Esophagus muscularis mucosa (tissue), 4 donors: ENCODE measurements around the gene ESPL1.

Experiments
- EP300 ChIP-seq: sonication (generic); formaldehyde crosslinking; IDR thresholded peaks from one replicate; pipeline ENCODE4 v1.6.1; 2017; ENCODE audit warnings: antibody characterized with exemption
- POLR2A ChIP-seq: fragments of 450-650 bp; IDR thresholded peaks from one replicate; pipeline ENCODE4 v1.6.1; 2017; ENCODE audit warnings: antibody characterized with exemption, moderate library complexity, mild to moderate bottlenecking, low read depth
- POLR2AphosphoS5 ChIP-seq, 2 donors: sonication (generic); formaldehyde crosslinking; IDR thresholded peaks; one replicate each; pipeline ENCODE4 v1.6.1; 2017; ENCODE audit warnings: antibody characterized with exemption in 2 of 2
- TF ChIP-seq, protein P1 (sequence below), 3 experiments: fragments of 200-600 bp in 2 of 3; fragments of 450-650 bp in 1 of 3; sonication (generic) in 2 of 3; IDR thresholded peaks; one replicate each; pipeline ENCODE4 v1.5.1; 2017 to 2019; ENCODE audit warnings: antibody characterized with exemption in 3 of 3, mild to moderate bottlenecking in 2 of 3, moderate library complexity in 1 of 3

GRCh38 chr12:53328043-53328435 is 59.9 kb downstream of the ESPL1 start:
- TF ChIP-seq, protein P1, sequence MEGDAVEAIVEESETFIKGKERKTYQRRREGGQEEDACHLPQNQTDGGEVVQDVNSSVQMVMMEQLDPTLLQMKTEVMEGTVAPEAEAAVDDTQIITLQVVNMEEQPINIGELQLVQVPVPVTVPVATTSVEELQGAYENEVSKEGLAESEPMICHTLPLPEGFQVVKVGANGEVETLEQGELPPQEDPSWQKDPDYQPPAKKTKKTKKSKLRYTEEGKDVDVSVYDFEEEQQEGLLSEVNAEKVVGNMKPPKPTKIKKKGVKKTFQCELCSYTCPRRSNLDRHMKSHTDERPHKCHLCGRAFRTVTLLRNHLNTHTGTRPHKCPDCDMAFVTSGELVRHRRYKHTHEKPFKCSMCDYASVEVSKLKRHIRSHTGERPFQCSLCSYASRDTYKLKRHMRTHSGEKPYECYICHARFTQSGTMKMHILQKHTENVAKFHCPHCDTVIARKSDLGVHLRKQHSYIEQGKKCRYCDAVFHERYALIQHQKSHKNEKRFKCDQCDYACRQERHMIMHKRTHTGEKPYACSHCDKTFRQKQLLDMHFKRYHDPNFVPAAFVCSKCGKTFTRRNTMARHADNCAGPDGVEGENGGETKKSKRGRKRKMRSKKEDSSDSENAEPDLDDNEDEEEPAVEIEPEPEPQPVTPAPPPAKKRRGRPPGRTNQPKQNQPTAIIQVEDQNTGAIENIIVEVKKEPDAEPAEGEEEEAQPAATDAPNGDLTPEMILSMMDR (IDR thresholded peaks at IDR 0.05), result no peak
- TF ChIP-seq EP300 (no peak), POLR2AphosphoS5 (IDR thresholded peaks at IDR 0.05) (no peak), POLR2A (no peak)
